NCI-H82 (cell line): ENCODE results near the gene CYB5D1.

Experiments
- DNase-seq: peaks from one replicate; lab custom pipeline; 2025; lab: John Stamatoyannopoulos, UW

The CYB5D1 gene

DNA sequence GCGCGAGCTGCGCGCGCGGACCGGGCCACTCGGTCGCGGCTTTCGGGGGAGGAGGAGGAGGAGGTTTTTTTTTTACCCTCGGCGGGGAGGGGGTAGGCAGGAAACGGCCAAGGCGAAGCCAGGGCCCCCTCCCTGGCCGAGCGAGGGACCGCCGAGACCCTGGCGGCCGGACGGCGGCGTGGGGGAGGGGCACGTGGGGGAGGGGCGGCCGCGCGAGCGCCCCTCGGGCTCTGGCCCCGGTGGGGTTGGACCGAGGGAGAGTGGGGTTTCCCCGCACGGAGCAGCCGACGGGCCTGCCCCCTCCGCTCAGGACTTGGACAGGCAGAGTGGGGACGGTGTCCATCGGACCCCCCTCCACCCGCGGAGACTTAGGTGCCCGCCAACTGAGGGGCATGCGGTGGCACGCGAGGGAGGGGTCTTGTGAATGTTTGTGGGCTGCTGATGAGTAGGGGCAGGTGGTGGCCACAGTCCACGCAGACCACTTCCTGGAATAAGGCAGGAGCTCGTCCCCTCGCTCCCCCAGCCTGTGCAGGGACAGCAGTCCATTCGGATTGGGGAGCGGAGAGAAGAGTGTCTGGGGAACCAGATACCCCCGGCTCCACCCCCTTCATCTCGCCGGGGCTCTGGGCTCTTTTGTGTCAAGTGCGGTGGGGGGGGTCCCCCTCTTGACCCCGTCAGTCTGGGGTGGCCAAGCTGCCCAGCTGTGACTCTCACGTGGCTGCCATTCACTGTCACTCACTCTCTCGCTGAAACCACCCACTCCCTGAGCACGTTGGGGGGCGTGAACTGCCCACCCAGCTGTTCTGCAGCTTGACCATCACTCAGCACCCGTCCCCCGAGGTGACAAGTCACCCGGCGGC, 27.8 kb downstream of the CYB5D1 start:
- DNase-seq: peak; percentile 77

DNA sequence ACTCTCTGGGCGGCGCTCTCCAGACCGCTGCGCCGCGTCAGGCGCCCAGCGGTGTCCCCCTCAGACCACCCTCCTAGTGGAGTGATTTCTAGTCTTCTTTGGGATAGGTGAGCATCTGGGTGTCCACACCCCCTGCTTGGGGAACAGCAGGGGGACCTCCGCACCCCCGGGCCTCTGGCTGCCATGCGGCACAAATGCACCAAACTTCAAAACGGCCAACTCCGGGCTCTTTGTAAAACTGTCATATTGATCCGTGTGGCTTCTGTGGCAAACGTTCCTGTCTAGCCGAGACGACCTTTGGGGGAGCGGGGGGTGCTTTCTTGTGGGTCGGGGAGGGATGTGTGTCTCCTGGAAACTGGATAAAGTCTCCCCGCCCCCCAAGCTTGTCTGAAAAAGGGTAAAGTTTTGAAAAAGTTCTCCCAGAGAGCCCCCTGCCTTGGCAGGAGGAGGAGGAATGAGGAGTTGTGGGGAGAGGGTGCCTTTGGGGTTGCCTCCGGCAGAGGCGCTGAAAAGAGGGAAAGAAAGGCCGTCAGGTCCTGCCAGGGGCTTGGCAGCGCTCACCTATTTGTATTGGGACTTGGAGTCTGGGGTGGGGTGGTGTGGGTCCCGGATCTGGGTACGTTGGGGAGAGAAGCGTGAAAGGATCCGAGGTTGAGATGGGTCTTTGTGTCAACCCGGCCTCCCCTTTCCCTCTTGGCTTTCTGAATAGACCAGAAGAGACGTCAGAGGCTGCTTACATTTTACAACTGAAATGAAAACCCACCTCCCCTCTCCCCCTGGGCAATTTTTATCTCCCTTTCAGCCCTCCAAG, 28.6 kb downstream of the CYB5D1 start:
- peak; percentile 69 for DNase-seq

DNA sequence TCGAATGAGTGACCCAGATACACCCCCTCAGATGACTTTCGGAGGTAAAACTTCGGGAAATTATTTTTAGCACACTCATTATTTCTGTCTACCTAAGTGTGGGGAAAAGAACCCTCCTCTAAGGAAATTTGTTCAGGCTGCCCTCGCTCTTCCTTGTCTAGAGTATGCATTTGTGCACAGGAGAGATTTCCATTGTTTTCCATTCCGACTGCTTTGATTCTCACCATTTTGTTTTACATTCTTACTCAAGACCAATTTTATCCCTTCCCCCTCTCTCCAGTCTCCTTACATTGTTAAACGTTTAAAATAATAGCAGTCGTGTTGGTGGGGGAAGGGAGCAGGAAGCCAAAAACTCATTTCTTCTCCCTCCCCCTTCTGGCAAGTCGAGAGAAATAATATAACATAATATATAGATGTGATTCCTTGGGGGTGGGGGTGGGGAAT, 29.3 kb downstream of the CYB5D1 start:
- no peak for DNase-seq

DNA sequence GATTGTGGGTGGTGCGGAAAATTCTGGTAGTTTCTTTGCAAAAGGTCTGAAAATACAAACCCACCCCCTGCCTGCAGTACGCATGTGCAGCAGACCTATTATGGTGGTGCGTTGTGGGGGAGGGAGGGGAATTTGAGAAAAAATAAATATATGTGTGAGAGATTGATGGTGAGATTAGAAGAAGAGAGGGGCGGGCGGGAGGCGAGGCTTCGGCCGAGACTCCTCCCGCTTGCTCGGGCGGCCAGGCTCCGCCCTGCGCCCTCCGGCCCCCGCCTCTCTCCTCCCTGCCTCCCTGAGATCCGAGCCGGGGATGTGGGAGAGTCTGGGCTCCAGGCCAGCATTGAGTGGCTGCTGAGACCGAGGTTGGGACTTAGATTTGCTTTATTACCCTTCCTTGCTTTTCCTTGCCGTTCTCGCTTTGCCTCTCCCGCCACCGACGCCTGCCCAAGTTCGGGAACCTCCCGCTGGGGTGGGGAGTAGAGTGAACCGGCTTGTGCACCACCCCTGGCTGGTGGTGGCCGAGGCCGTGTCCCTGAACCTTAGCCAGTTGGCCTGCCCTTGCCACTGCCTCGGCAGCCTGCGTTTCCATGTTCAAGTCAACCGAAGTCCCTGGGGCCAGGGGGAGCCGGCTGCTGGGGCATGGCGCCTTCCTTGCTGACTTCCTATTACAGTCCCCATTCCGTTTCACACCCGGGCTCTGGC, 29.8 kb downstream of the CYB5D1 start:
- DNase-seq: peak; percentile 98

DNA sequence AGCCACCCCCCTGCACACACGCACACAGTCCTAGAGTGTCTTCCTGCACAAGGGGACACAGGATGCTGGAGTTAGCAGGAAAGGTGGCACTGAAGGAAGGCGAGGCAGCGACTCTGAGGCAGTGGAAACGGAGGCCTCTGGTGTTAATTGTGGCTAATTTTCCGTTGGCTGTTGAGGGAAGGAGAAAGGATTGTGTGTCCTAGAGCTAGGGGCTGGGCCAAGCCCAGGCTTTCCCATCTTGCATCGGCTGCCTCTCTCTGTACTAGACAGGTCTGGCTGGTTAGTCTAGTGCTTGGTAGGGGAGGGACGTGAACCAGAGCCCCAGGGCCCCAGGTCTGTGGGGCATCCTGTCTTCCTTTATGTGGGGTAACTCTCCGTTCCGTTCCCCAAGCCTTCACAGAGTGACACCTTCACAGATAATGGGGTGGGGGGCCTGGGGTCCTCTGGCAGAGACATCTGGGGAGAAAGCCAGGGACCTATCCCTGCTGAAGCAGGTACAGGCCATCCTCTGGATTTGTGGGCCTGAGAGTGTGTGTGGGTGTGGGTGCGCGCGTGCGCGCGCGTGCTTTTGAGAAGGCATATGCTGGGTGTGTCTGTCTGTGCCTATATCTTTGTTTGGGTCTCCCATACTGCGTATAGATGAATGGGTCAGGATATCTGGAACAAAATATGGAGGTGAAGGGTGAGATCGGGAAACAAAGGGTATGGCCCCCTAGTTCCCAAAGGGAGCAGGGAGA, 30.5 kb downstream of the CYB5D1 start, which contains the start of gene CHD3:
Gene CHD3 (plus strand): TSS at position 606 of the 737 bp plus-strand sequence. CDS start 212 bp downstream, outside the sequence.
- peak; percentile 53 for DNase-seq

DNA sequence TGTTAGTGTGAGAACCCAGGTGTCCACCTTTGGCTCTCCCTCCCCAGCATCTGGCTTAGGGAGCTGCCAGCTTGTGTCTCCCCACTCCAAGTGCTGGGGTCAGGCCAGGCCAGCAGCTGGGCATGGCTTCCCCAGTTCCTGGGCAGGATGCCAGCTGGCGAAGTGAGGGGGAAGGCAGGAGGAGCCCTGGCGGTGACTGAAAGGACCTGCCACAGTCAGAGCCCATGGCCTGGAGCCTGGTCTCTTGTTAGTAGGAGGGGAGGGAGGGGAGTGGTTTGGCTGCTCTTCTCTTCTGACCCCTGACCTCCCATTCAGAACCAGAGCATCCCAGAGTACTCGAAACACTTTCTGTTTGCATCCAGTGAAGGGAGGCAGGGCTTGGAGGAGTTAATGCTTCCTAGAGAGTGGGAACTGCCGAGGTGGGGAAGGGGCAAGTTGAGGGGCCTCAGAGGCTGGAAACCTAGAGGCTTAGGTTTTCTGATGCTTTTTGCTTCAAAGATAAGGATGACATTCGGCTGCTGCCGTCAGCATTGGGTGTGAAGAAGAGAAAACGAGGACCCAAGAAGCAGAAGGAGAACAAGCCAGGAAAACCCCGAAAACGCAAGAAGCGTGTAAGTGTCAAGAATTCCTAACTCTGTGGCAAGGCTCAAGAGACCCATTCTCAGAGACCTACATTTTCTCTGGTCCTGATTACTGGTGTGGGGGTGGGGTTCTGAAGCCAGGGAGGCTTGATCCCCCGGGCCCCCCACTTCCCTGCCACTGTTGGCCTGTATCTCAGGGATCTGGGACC, 31.6 kb downstream of the CYB5D1 start:
- DNase-seq: peak; percentile 96

DNA sequence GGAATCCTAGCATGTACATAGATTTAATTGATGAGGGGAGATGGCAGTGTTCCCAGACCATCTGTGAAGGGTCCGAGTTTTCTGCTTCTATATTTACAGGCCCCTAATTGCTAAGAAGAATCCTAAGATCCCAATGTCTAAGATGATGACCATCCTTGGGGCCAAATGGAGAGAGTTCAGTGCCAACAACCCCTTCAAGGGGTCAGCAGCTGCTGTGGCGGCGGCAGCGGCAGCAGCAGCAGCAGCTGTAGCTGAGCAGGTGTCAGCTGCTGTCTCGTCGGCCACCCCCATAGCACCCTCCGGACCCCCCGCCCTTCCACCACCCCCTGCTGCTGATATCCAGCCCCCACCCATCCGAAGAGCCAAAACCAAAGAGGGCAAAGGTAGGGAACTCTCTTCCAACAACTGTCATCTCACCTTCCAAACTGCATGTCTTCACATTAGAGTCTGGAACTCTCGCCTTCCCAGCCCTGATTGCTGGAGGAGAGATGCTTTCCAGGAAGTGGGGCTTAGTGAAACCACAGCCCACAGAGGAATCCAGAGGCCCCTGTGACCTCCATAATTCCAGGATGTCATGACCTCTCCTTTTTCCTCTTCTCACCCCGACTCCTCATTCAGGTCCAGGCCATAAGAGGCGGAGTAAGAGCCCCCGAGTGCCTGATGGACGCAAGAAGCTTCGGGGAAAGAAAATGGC, 35.5 kb downstream of the CYB5D1 start:
- no peak for DNase-seq

DNA sequence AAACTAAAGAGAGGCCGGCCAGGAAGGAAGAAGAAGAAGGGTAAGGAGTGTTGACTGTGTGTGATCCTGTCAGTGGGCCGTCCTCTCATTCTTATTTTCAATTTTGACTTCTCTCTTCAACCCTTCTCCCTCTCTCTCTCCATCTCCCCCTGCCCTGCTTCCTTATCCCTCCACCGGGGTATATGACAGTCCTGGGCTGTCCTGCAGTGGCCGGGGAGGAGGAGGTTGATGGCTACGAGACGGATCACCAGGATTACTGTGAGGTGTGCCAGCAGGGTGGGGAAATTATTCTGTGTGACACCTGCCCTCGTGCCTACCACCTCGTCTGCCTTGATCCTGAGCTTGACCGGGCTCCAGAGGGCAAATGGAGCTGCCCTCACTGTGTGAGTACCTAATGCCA, 36.4 kb downstream of the CYB5D1 start:
- DNase-seq: no peak

DNA sequence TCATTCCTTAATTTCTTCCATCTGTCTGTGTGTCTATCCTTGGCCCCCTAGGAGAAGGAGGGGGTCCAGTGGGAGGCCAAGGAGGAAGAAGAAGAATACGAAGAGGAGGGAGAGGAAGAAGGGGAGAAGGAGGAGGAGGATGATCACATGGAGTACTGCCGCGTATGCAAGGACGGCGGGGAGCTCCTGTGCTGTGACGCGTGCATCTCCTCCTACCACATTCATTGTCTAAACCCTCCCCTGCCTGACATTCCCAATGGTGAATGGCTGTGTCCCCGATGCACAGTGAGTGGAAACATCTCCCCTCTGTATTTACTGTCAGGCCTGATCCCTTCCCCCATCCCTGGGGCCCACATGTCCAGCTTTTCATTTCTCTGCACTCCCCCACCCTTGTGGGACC, 37.1 kb downstream of the CYB5D1 start:
- DNase-seq: no peak

DNA sequence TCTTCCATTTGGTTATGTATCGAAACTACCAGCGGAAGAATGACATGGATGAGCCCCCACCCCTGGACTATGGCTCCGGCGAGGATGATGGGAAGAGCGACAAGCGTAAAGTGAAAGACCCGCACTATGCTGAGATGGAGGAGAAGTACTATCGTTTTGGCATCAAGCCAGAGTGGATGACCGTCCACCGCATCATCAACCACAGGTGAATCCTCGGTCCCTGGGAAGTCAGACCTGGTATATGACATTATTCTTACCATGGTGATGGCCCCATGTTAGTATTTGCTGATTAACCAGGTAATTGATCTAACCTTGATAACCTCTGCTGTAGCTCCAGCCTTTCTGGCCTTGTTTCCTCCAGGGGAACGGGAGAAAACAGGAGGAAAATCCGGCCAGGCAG, 39.3 kb downstream of the CYB5D1 start:
- DNase-seq: no peak

DNA sequence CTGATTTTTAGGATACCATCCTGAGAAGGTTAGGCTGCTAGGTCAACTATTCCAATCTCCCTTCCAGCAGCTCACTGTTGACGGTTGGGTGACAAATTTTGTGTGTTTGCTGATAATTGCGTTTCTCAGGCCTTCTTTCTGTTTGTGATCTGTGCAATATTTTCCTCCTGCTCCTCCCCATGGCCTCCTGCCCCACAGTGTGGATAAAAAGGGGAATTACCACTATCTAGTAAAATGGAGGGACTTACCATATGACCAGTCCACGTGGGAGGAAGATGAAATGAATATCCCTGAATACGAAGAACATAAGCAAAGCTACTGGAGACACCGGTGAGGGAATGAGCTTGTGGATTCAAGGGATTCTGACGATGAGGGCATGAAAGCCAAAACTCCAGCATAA, 40.0 kb downstream of the CYB5D1 start:
- no peak for DNase-seq

DNA sequence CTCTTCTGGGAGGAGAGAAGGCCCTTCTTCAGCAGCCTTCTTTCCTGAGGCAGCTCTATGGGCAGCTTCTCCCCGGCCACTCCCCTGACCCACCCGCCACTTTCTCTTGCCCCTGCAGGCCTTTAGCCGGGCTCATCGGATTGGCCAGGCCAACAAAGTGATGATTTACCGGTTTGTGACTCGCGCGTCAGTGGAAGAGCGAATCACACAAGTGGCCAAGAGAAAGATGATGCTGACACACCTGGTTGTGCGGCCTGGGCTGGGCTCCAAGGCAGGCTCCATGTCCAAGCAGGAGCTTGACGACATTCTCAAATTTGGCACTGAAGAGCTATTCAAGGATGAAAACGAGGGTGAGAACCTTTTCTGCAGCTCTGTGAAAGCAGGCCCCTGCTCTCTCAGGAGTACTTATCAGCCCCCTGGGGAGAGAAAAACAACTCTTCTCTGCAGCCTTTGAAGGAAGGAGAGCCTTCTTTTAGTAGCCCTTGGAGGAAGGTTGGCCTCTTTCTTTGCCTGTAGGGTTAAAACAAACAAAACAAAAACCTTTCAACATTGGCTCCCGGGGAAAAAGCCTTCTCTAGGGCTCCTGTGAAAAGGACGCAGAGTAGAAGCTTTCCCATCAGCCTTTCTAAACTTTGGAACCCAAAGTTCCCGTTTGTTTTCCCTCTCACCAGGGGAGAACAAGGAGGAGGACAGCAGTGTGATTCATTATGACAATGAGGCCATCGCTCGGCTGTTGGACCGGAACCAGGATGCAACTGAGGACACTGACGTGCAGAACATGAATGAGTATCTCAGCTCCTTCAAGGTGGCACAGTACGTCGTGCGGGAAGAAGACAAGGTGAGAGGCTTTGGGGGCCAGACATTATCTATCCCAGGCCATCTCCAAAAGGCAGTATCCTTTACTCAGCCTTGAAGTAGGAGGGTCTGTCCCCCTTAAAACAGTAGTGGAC, 45.6 kb downstream of the CYB5D1 start:
- DNase-seq: no peak

DNA sequence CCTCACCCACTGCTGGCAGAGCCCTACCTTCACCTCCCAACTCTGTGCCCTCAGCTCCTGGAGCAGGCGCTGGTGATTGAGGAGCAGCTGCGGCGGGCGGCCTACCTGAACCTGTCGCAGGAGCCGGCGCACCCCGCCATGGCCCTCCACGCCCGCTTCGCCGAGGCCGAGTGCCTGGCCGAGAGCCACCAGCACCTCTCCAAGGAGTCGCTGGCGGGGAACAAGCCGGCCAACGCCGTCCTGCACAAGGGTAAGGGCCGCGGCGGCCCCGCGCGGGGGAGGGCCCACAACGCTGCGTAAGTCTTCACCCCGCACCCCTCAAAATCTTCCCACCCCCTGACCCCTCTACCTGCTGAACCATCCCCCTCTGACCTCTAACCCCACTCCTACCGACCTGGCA, 51.3 kb downstream of the CYB5D1 start:
- no peak for DNase-seq

DNA sequence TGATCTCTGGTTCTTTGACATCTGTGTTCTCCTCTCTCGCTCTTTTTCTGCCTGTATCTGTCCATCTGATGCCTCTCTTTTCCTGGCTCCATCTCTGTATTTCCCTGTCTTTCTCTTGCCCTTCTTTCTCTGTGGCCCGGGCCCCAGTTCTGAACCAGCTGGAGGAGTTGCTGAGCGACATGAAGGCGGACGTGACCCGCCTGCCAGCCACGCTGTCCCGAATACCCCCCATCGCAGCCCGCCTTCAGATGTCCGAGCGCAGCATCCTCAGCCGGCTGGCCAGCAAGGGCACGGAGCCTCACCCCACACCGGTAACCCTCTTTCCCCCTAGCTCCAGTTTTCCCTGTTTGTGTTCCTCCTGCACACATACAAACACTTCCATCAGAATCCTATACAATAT, 52.5 kb downstream of the CYB5D1 start:
- DNase-seq: no peak

DNA sequence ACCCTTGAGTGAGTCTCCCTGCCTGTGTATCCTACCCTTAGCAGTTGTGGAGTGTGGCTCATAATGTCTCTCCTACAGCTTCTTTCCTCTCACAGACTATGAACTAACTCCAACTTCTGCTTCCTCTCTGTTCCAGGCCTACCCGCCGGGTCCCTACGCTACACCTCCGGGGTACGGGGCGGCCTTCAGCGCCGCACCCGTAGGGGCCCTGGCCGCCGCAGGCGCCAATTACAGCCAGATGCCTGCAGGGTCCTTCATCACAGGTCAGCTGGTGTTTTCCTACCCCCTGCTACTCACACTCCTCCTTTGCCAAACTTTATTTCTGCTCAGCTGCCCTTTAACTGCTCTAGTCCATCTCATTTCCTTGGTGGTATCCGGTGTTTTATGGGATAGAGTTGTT, 52.9 kb downstream of the CYB5D1 start:
- no peak for DNase-seq

DNA sequence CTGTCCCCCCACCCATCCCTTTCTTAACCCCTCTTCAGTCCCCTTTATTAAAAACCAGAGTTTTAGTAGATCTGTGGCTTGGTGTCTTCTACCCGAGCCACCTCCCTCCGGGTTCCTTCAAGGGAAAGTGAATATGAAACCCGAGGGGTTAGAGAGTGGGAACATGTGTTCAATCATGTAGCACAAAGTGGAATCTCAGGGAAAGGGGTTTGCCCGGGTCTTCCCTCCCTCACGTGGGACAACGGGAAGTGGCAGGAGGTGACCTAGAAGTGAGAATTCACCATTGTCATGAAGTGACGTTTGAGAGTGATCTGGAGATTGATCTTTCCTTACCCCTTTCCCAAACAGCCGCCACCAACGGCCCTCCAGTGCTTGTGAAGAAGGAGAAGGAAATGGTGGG, 53.3 kb downstream of the CYB5D1 start:
- no peak for DNase-seq
